GM19397 (cell line): ENCODE data around the gene RAP2B.

Source experiments
- ATAC-seq: cut with Tn5 transposase; IDR thresholded peaks from one replicate; pipeline ENCODE4 v1.9.1; 2021; ENCODE audit warnings: mild to moderate bottlenecking, moderate library complexity; ENCODE audit not compliant: unreplicated experiment

RAP2B gene

DNA sequence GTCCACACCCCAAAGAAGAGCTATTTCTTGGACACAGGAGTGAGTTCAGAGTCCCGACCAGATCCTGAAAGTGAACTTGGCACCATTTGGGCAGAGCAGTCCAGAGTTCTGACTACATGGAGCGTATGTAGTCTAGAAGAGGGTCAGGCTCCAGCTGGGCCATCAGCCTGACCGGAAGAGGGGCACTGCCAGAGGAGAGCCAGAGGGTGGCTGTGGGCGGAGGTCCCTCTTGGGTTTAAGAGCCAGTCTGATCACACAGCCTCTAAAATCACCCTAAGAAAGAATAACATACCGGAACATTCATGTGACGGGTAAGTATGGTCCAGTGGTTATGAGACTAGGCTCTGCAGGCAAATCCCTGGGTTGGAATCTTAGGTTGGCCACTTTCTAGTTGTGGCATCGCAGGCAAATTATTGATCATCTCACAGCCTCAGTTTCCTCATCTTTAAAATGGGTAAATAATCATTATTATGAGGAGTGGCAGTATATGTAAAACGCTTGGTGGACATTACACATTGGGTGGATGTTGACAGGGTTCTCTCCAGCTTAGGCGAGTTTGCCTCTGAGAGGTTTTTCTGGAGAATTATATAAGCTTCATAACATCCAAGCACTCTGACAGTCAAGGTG is 2.1 kb upstream of the RAP2B start:
- ATAC-seq, result no peak

GRCh38 chr3:153160451-153161137 is 1.4 kb upstream of the RAP2B start:
- ATAC-seq, result peak; percentile 27

DNA sequence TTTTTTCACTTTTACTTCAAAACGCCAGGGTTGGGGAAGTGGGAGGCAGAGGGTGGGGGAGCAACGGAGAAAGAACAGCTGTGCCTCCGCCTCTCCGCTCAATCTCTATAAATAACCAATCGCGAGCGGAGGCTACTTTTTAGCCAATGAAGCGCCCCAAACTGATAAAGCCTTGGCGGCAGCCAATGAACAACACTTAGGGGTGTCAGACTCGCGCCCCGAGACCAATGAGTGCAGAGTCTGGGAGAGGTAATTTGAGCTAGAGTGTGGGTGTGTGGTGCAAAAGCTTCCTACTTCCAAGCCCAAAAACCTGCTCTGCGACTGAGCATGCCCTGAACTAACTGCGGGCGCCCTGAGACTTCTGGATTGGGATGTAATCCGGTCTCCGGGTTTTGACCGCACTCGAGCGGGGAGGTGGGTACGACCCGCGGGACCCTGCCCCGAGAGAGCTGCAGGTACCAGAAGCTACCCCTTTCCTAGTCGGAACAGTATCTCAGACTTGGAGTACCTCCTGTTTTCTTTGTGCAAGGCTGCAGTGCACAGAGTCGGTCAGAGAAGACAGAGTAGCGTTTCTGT is 800 bp upstream of the RAP2B start:
- peak; percentile 73 for ATAC-seq

GRCh38 chr3:153162513-153163392 is 727 bp downstream of the RAP2B start:
- peak; percentile 10 for ATAC-seq

DNA sequence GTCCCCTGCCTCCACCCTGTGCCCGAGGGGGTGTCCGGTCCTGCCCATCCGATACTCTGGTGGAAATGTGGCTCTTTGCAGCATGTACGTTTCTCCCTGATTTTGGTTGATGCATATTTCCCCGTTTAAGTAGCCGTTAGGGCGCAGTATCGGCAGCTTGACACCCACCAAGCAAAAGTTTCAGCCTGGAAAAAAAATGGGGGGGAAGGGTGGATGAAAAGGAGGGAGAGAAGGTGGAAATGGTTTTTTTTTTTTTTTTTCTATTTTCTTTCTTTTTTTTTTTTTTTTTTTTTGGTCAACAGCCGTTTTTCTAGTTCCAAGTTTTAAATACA is 1.3 kb downstream of the RAP2B start:
- ATAC-seq, result no peak

GRCh38 chr3:153163756-153164550 is 1.9 kb downstream of the RAP2B start:
- ATAC-seq, result no peak

DNA sequence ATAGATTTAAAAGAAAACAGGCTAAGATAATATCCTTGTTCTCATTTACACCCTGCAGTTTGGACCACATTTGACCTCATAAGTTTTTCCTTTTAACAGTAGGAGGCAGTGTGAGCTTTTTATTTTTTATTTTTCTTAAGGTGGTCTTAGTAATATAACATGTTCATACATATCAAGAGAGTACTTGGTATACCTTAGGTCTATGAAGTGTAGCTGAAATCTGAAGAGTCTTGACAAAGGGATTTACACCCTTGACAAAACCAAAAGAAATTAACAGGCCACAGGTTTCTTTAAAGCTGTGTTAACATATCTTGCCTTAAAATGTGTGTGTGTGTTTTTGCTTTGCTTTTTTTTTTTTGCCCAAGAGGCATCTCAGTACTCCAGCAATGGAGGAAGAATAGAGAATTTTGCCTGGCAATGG is 3.2 kb downstream of the RAP2B start:
- ATAC-seq, result no peak

DNA sequence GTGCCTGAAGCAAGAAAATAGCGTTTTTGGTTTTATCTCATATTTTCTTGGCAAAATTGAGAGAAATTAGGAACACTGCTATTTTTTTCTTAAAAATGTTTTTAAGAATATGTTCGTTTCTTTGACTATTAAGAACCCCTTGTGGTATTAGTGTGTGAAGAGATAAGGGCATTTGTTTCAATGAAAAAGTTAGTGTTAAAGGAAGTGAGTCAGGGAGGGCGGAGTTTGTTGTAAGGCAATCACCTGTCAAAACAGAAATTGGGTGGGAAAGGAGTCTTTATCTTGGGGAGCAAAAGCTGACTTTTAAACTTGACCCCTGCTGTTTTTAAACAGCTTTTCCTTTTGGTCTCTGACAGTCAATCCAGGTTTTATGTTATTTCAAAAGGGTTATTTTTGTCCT is 4.2 kb downstream of the RAP2B start:
- no peak for ATAC-seq

DNA sequence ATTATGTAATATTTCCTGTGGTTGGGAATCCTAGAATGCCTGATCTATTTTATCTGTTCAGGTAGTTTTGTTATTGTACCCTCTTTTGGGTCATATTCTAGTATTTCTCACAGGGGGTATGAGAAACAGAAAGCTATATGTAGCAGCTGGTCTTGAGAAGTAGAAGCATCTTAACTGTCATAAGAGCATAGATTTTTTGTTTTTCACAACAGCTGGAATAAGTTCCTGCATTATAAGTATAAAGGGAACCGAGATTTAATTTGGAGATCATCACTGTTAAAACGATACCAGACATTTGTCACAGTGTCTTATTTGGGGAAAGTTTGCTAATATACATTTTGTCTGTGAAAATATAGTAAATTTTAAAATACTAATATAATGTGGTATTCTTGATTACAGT is 4.8 kb downstream of the RAP2B start:
- no peak for ATAC-seq

DNA sequence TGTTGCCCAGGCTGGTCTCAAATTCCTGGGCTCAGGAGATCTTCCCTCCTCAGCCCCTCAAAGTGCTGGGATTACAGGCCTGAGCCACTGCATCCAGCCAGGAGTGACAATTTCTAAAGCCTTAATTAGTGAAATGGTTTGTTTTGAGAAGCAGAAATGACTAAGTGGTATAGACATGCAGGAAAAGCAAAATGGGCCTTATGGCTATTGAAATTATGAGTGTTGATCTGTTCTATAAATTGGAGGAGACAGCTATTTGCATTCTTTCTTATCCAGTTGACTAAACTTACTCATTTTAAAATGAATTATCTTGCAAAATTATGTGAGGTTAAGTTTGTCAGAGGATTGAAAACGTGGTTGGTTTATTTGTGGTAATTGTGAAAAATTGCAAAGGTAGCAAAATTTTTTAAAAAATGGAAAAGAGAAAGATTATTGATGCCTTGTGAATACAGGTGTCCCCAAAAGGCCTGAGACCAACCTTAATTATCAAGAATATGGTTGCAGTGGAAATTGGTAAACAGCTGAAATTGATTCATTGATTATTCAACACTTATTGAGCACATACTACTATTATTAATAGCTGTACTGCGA is 7.9 kb downstream of the RAP2B start:
- no peak for ATAC-seq

DNA sequence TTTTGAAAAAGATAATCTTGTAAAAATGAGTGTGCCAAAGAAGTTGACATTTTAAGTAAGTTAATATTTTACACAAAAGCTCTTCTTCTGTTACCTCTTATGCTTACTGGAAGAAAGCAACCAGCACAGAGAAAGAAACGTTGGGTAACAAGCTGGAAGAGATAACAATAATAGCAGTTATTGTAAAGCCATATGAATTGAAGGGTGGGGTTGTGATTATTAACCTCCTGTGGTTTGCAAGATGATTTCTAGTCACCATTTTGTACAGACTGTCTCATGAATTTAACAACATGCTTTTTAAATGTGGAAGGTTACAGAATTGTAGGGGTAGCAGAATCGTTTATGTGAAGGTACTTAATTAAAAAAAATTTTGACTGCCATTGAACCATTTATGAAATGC is 9.2 kb downstream of the RAP2B start:
- no peak for ATAC-seq

- ATAC-seq, result no peak
Observed at GRCh38 chr3:153171918-153172317, 9.9 kb downstream of the RAP2B start.

- ATAC-seq, result no peak
Observed at GRCh38 chr3:153172796-153173757, 11.1 kb downstream of the RAP2B start.

- no peak for ATAC-seq
Observed at GRCh38 chr3:153173758-153174516, 11.9 kb downstream of the RAP2B start.

- no peak for ATAC-seq
Observed at GRCh38 chr3:153176197-153176596, 14.2 kb downstream of the RAP2B start.

DNA sequence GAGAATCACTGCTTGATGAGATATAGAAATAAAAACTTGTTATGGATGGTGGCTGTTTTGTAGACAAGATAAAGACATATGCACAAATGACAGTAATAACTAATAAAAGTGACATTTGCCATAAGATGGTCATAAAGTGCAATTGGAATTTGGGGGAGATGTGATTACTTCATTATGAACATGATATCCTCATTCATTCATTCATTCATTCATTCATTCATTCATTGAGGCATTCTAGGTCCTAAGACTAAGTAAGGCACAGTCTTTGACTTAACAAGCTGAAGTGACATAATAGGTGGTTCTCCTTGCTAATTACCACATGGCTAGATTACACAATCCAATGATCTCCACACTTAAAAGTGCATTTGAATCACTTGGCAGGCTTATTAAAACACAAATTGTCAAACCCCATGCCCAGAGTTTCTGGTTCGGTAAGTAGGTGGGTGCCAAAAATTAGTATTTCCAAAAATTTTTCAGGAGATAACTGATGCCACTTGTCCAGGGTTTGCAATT is 18.9 kb downstream of the RAP2B start:
- ATAC-seq, result no peak

- no peak for ATAC-seq
Observed at GRCh38 chr3:153182501-153183293, 20.7 kb downstream of the RAP2B start.

DNA sequence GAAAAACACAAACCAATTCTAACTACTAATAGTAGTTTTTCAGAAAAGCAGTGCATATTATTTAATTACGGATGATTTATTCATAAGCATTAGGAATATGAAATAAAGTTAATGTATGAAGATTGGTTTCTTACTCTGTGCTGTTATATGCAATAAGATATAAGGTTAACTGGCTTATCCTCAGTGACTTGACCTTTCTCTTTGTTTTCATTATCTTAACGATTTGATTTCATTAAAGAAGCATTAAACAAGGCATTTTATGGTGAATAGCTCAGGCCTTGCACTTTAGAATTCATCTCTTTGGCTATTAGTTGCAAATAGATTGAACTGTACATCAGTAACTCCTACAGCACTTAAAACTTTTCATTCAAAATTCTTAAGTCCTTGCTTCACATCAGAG is 28.9 kb downstream of the RAP2B start:
- ATAC-seq, result no peak
